DMS79 treated with DMSO at 0.1 percent for 48 hours (cell line): Measurements from ENCODE around the gene FGFR2.

Experiments used
- DNase-seq: peaks from one replicate; lab custom pipeline; 2025; lab: John Stamatoyannopoulos, UW

Gene FGFR2

GRCh38 chr10:121610798-121611323 is 12.6 kb upstream of the FGFR2 start:
- no peak for DNase-seq

- DNase-seq: no peak
Measured at GRCh38 chr10:121609426-121610380, 11.5 kb upstream of the FGFR2 start.

GRCh38 chr10:121608469-121609190 is 10.4 kb upstream of the FGFR2 start:
- DNase-seq: no peak

GRCh38 chr10:121607310-121608055 is 9.2 kb upstream of the FGFR2 start:
- DNase-seq: no peak

- no peak for DNase-seq
Measured at GRCh38 chr10:121605708-121606107, 7.5 kb upstream of the FGFR2 start.

GRCh38 chr10:121601458-121601857 is 3.2 kb upstream of the FGFR2 start:
- DNase-seq: no peak

- DNase-seq: no peak
Measured at GRCh38 chr10:121600611-121601010, 2.4 kb upstream of the FGFR2 start.

GRCh38 chr10:121599947-121600346 is 1.7 kb upstream of the FGFR2 start:
- DNase-seq: no peak

- no peak for DNase-seq
Measured at GRCh38 chr10:121597504-121598262, 561 bp downstream of the FGFR2 start.

- no peak for DNase-seq
Measured at GRCh38 chr10:121596689-121597503, 1.3 kb downstream of the FGFR2 start.

- no peak for DNase-seq
Measured at GRCh38 chr10:121595806-121596688, 2.2 kb downstream of the FGFR2 start.

GRCh38 chr10:121595351-121595805 is 2.9 kb downstream of the FGFR2 start:
- DNase-seq: no peak

GRCh38 chr10:121594623-121595350 is 3.5 kb downstream of the FGFR2 start:
- DNase-seq: no peak

- DNase-seq: no peak
Measured at GRCh38 chr10:121594076-121594475, 4.2 kb downstream of the FGFR2 start.

GRCh38 chr10:121593281-121594075 is 4.8 kb downstream of the FGFR2 start:
- DNase-seq: no peak

- no peak for DNase-seq
Measured at GRCh38 chr10:121592155-121592890, 5.9 kb downstream of the FGFR2 start.

GRCh38 chr10:121591186-121591585 is 7.1 kb downstream of the FGFR2 start:
- no peak for DNase-seq
